Measurements from ENCODE around the gene WDR64.
A peak's percentile ranks its signal among the peaks of the same experiment; 100 is the strongest.
"Not testable (repeated sequence)": the region's sequence is repeated elsewhere in the genome, so short reads cannot be mapped to it uniquely, and the experiment has no call there.

WDR64 gene

DNA sequence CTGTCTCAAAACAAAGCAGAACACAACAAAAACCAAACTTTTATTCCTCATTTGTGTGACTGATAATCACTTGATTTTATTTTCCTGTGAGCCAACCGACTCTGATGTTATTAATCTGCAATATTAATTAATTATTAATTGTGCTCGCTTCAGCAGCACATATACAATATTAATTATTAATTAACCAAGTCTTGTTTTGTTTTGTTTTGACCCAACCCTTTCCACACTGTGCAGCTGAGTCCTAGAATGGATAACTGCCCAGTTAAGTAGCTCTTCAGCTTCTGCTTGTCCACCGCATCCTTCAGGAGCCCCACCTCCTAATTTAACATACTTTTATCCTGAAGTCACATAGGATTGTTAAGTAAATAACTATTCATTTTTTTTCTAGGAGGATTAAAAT is 148.6 kb downstream of the WDR64 start:
- Histone ChIP-seq H3K4ac (ENCODE audit: low read depth, low read length) (no peak overlapping the region), H4K8ac (ENCODE audit: low read depth, low read length) (no peak overlapping the region), H3K23ac (ENCODE audit: low read length) (no peak overlapping the region), H3K9me3 (ENCODE audit: insufficient read depth, low read depth, low read length) (no peaks in the 10 kb centered on the region), H3K27ac (ENCODE audit: low read depth, low read length) (no peak overlapping the region), H2AFZ (ENCODE audit: insufficient read depth, low read length, poor library complexity) (no peak overlapping the region), H2BK120ac (ENCODE audit: insufficient read depth, low read length, poor library complexity) (no peak overlapping the region), H3K36me3 (ENCODE audit: control insufficient read depth in 1 of 2, insufficient read depth in 2 of 2, low read length in 2 of 2) (no peaks in the 10 kb centered on the region), H3K79me2 (ENCODE audit: control insufficient read depth, insufficient read depth, low read length, poor library complexity) (no peaks in the 10 kb centered on the region), H3K27me3 (ENCODE audit: insufficient read depth, low read length) (no peaks in the 10 kb centered on the region), H3K4me3 (ENCODE audit: low read depth, low read length) (no peak overlapping the region), H2BK5ac (ENCODE audit: low read depth, low read length, poor library complexity) (no peak overlapping the region), H3K14ac (ENCODE audit: low read length) (no peak overlapping the region), H4K91ac (ENCODE audit: low read depth, low read length) (peak overlapping the region; percentile 37), H3K79me1 (ENCODE audit: low read length) (no peaks in the 10 kb centered on the region), H3K4me2 (ENCODE audit: low read length) (no peak overlapping the region), H3K4me1 (ENCODE audit: control insufficient read depth in 1 of 2, insufficient read depth in 2 of 2, low read length in 2 of 2) (no peaks in the 10 kb centered on the region), H2AK5ac (ENCODE audit: low read length) (no peak overlapping the region), H2BK12ac (ENCODE audit: low read length) (no peak overlapping the region), H4K12ac (ENCODE audit: low read depth, low read length) (no peak overlapping the region), H3K9ac (ENCODE audit: low read length) (no peak overlapping the region), H3K18ac (ENCODE audit: low read length) (no peak overlapping the region)
- no CpG with 5 or more reads among the region's 3 CpGs for WGBS (ENCODE audit: extremely low coverage, insufficient coverage, insufficient read length)
- DNase-seq: no peak

GRCh38 chr1:241802863-241803262 is 150.8 kb downstream of the WDR64 start:
- H3K4ac ChIP-seq (ENCODE audit: low read depth, low read length): no peak overlapping the region
- peak; percentile 89 to 92 for DNase-seq
- WGBS (ENCODE audit: extremely low coverage, insufficient coverage, insufficient read length): no CpG with 5 or more reads among the region's 3 CpGs
- no peaks in the 10 kb centered on the region for H3K9me3 ChIP-seq (ENCODE audit: insufficient read depth, low read depth, low read length)
- H3K18ac ChIP-seq (ENCODE audit: low read length): no peak overlapping the region
- no peak overlapping the region for H2BK120ac ChIP-seq (ENCODE audit: insufficient read depth, low read length, poor library complexity)
- H2AK5ac ChIP-seq (ENCODE audit: low read length): no peak overlapping the region
- H3K36me3 ChIP-seq (ENCODE audit: control insufficient read depth in 1 of 2, insufficient read depth in 2 of 2, low read length in 2 of 2): no peaks in the 10 kb centered on the region
- H3K79me1 ChIP-seq (ENCODE audit: low read length): peaks cover 1% of the 10 kb centered on the region
- no peaks in the 10 kb centered on the region for H3K79me2 ChIP-seq (ENCODE audit: control insufficient read depth, insufficient read depth, low read length, poor library complexity)
- no peak overlapping the region for H3K9ac ChIP-seq (ENCODE audit: low read length)
- H3K27ac ChIP-seq (ENCODE audit: low read depth, low read length): no peak overlapping the region
- no peak overlapping the region for H4K12ac ChIP-seq (ENCODE audit: low read depth, low read length)
- no peak overlapping the region for H3K23ac ChIP-seq (ENCODE audit: low read length)
- no peaks in the 10 kb centered on the region for H3K27me3 ChIP-seq (ENCODE audit: insufficient read depth, low read length)
- no peak overlapping the region for H2AFZ ChIP-seq (ENCODE audit: insufficient read depth, low read length, poor library complexity)
- no peak overlapping the region for H3K4me2 ChIP-seq (ENCODE audit: low read length)
- no peak overlapping the region for H4K8ac ChIP-seq (ENCODE audit: low read depth, low read length)
- no peak overlapping the region for H3K14ac ChIP-seq (ENCODE audit: low read length)
- H2BK12ac ChIP-seq (ENCODE audit: low read length): no peak overlapping the region
- H2BK5ac ChIP-seq (ENCODE audit: low read depth, low read length, poor library complexity): no peak overlapping the region
- no peaks in the 10 kb centered on the region for H3K4me1 ChIP-seq (ENCODE audit: control insufficient read depth in 1 of 2, insufficient read depth in 2 of 2, low read length in 2 of 2)
- no peak overlapping the region for H4K91ac ChIP-seq (ENCODE audit: low read depth, low read length)
- no peak overlapping the region for H3K4me3 ChIP-seq (ENCODE audit: low read depth, low read length)

DNA sequence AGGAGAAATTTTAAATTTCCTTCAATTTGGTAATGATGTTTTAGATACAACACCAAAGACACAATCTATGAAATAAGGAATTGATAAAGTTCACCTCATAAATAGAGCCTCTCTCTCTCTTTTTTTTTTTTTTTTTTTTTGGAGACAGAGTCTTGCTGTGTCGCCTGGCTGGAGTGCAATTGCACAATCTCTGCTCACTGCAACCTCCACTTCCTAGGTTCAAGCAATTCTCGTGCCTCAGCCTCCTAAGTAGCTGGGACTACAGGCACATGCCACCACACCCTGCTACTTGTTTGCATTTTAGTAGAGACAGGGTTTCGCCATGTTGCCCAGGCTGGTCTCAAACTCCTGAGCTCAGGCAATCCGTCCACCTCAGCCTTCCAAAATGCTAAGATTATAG is 152.6 kb downstream of the WDR64 start:
- not testable (repeated sequence) for H3K36me3 ChIP-seq (ENCODE audit: control insufficient read depth in 1 of 2, insufficient read depth in 2 of 2, low read length in 2 of 2); H2AFZ ChIP-seq (ENCODE audit: insufficient read depth, low read length, poor library complexity); H3K4me1 ChIP-seq (ENCODE audit: control insufficient read depth in 1 of 2, insufficient read depth in 2 of 2, low read length in 2 of 2); H3K14ac ChIP-seq (ENCODE audit: low read length); H2BK5ac ChIP-seq (ENCODE audit: low read depth, low read length, poor library complexity); H4K12ac ChIP-seq (ENCODE audit: low read depth, low read length); H2AK5ac ChIP-seq (ENCODE audit: low read length); H3K4ac ChIP-seq (ENCODE audit: low read depth, low read length); H2BK120ac ChIP-seq (ENCODE audit: insufficient read depth, low read length, poor library complexity); H3K4me3 ChIP-seq (ENCODE audit: low read depth, low read length); H3K9ac ChIP-seq (ENCODE audit: low read length); H3K79me1 ChIP-seq (ENCODE audit: low read length); H4K91ac ChIP-seq (ENCODE audit: low read depth, low read length); H3K9me3 ChIP-seq (ENCODE audit: insufficient read depth, low read depth, low read length); H2BK12ac ChIP-seq (ENCODE audit: low read length); H3K27me3 ChIP-seq (ENCODE audit: insufficient read depth, low read length); H3K79me2 ChIP-seq (ENCODE audit: control insufficient read depth, insufficient read depth, low read length, poor library complexity); H3K4me2 ChIP-seq (ENCODE audit: low read length); H4K8ac ChIP-seq (ENCODE audit: low read depth, low read length); H3K27ac ChIP-seq (ENCODE audit: low read depth, low read length); H3K23ac ChIP-seq (ENCODE audit: low read length); H3K18ac ChIP-seq (ENCODE audit: low read length)
- peak in 1 of 2 donors; percentile 11 for DNase-seq
- no CpG with 5 or more reads among the region's 4 CpGs for WGBS (ENCODE audit: extremely low coverage, insufficient coverage, insufficient read length)

DNA sequence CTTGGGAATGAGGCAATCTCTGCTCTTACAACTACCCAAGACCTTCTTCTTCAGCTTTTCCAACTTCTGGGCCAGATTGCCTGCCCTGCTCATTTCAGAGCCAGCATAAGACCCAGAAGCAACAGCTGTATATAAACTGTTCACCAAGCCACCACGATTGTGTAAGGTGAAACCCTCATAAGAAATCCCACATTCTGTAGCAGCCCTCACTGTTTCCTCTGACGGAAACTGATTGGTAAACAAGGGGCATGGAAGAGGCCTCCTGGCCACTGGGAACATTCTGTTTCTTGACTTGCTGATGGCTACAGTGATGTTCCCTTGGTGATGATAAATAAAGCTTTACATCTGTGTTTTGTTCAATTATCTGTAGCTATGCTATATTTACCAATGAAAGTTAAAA is 156.2 kb downstream of the WDR64 start:
- Histone ChIP-seq H2BK120ac (ENCODE audit: insufficient read depth, low read length, poor library complexity) (peak overlapping the region; percentile 15), H3K4me2 (ENCODE audit: low read length) (no peak overlapping the region), H3K79me2 (ENCODE audit: control insufficient read depth, insufficient read depth, low read length, poor library complexity) (no peaks in the 10 kb centered on the region), H2BK12ac (ENCODE audit: low read length) (peak overlapping the region; percentile 32), H3K18ac (ENCODE audit: low read length) (no peak overlapping the region), H2BK5ac (ENCODE audit: low read depth, low read length, poor library complexity) (no peak overlapping the region), H3K14ac (ENCODE audit: low read length) (no peak overlapping the region), H3K9ac (ENCODE audit: low read length) (no peak overlapping the region), H4K91ac (ENCODE audit: low read depth, low read length) (no peak overlapping the region), H3K4me3 (ENCODE audit: low read depth, low read length) (no peak overlapping the region), H3K9me3 (ENCODE audit: insufficient read depth, low read depth, low read length) (no peaks in the 10 kb centered on the region), H4K8ac (ENCODE audit: low read depth, low read length) (no peak overlapping the region), H4K12ac (ENCODE audit: low read depth, low read length) (no peak overlapping the region), H3K4ac (ENCODE audit: low read depth, low read length) (no peak overlapping the region), H3K36me3 (ENCODE audit: control insufficient read depth in 1 of 2, insufficient read depth in 2 of 2, low read length in 2 of 2) (no peaks in the 10 kb centered on the region), H2AFZ (ENCODE audit: insufficient read depth, low read length, poor library complexity) (no peak overlapping the region), H2AK5ac (ENCODE audit: low read length) (peak overlapping the region; percentile 46), H3K79me1 (ENCODE audit: low read length) (peaks cover 1% of the 10 kb centered on the region), H3K4me1 (ENCODE audit: control insufficient read depth in 1 of 2, insufficient read depth in 2 of 2, low read length in 2 of 2) (no peaks in the 10 kb centered on the region), H3K23ac (ENCODE audit: low read length) (no peak overlapping the region), H3K27me3 (ENCODE audit: insufficient read depth, low read length) (no peaks in the 10 kb centered on the region), H3K27ac (ENCODE audit: low read depth, low read length) (no peak overlapping the region)
- WGBS (ENCODE audit: extremely low coverage, insufficient coverage, insufficient read length): no CpG with 5 or more reads among the region's 2 CpGs
- no peak for DNase-seq

Measured in trophoblast cell (in vitro differentiated cells and primary cell).